ENCODE data around the gene NTRK2.

- TF ChIP-seq CTCF (conservative IDR thresholded peaks at IDR 0.05) (no peak), EZH2 (IDR thresholded peaks at IDR 0.05; ENCODE audit: low read depth) (no peak)
These were observed 248.0 kb downstream of the NTRK2 start for GRCh38 chr9:84917366-84918070.
